GM06990 (cell line): Measurements from ENCODE around the gene TUSC2.
A peak's percentile ranks its signal among the peaks of the same experiment; 100 is the strongest.

ENCODE experiments used
- DNase-seq: peaks from one replicate; pipeline ENCODE4 v3.0.0-alpha.2; 2011; ENCODE audit not compliant: insufficient read length; ENCODE audit errors: extremely low read depth
- H3K27me3 ChIP-seq: replicated peaks from 2 replicates; pipeline ENCODE4 v1.6.0; 2011; ENCODE audit warnings: low read length; ENCODE audit not compliant: control insufficient read depth, insufficient read depth
- H3K36me3 ChIP-seq: 2 replicates; pipeline ENCODE4 v1.5.1; 2011; ENCODE audit warnings: low read length; ENCODE audit not compliant: control insufficient read depth, insufficient read depth
- H3K4me3 ChIP-seq: replicated peaks from 2 replicates; pipeline ENCODE4 v1.5.1; 2011; ENCODE audit warnings: low read depth, mild to moderate bottlenecking, control low read depth, low read length
- TF ChIP-seq, protein P1 (sequence below): IDR thresholded peaks from 2 replicates; pipeline ENCODE4 v1.5.1; 2011; ENCODE audit warnings: low read length, control low read depth, mild to moderate bottlenecking, inconsistent platforms; ENCODE audit not compliant: insufficient read depth, poor library complexity, severe bottlenecking

TUSC2 gene

DNA sequence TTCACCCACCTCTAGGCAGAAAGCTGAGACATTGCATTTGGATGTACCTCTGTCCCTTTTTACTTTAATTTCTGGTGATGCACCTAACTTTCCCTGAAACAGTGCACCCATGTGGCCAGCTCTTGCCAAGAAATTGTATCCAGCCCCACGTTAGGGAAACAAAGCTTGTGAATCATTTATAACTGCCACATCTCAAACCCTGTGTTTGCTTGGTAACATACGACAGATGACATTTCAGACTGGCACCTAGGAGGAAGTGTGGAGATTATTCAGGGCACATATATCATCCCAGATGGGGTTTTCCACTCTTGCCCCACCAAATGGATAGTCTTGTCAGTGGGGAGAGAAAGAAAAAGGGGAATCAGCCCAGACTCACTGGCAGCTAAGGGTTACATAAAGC, 24.8 kb upstream of the TUSC2 start:
- Histone ChIP-seq H3K27me3 (no peaks in the 10 kb centered on the region), H3K4me3 (no peak overlapping the region), H3K36me3 (peaks cover 36% of the 10 kb centered on the region)
- DNase-seq: no peak
- TF ChIP-seq, protein P1, sequence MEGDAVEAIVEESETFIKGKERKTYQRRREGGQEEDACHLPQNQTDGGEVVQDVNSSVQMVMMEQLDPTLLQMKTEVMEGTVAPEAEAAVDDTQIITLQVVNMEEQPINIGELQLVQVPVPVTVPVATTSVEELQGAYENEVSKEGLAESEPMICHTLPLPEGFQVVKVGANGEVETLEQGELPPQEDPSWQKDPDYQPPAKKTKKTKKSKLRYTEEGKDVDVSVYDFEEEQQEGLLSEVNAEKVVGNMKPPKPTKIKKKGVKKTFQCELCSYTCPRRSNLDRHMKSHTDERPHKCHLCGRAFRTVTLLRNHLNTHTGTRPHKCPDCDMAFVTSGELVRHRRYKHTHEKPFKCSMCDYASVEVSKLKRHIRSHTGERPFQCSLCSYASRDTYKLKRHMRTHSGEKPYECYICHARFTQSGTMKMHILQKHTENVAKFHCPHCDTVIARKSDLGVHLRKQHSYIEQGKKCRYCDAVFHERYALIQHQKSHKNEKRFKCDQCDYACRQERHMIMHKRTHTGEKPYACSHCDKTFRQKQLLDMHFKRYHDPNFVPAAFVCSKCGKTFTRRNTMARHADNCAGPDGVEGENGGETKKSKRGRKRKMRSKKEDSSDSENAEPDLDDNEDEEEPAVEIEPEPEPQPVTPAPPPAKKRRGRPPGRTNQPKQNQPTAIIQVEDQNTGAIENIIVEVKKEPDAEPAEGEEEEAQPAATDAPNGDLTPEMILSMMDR: peak; percentile 17

DNA sequence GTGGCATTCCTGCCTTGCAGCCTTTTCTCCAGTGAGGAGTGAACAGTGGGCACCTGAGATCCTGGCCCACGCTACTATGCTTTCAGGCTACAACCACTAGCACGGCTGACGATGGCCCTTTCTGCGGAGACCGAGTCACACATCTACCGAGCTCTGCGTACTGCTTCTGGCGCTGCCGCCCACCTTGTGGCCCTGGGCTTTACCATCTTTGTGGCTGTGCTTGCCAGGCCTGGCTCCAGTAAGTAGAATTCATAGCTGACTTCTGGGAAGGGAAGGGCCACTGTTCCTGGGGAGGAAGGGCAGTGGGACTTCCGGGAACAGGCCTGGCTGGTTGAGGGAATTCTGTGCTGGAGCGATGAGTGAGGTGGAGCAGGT, 23.3 kb upstream of the TUSC2 start:
- DNase-seq: no peak
- TF ChIP-seq, protein P1: no peak
- Histone ChIP-seq H3K36me3 (peaks cover 36% of the 10 kb centered on the region), H3K4me3 (peak overlapping the region; percentile 77), H3K27me3 (no peaks in the 10 kb centered on the region)

DNA sequence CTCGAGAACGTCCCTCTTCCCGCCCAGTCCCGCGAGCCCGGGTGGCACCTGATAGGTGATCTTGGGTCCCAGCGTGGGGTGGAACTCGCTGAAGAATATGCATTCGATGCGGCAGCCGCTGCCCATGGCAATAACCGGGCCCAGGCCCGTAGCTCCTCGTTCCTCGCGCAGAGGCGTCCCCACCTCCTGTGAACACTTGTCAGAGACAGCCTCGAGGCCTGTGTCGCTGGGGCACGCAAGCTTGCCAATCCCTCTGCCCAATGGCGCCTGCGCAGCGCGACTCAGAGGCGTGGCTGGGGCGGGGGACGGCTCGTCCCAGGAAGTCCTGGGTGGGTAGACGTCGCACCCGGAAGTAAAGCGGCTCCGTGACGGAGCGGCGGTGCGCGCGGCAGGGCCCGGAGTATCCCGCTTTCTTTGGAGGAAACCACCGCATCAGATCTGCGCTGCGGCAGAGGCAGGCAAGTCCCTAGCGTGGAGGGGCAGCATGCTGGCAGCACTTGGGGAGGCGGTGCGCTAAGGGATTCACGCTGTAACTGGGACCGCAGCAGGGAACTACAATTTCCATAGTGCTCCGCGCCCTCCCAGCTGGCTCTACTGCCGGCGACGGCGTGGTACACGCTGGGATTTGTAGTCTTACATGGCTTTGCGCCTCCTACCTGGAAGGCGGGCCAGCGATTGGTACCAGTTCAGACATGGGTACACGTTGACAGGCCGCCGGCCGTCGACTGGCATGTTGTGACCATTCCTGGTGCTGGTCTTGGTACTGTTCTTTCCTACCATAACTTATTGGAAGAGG, 22.7 kb upstream of the TUSC2 start, which contains the start of the genes CYB561D2 and NPRL2:
Gene CYB561D2 (plus strand): TSS at position 336 of the 796 bp plus-strand sequence. CDS start 572 bp downstream, outside the sequence.
Gene NPRL2 (minus strand): TSS at position 249 of the 796 bp plus-strand sequence. CDS start 123 bp downstream, at position 126.
- Histone ChIP-seq H3K36me3 (peaks cover 31% of the 10 kb centered on the region), H3K27me3 (no peaks in the 10 kb centered on the region), H3K4me3 (peak within 1 kb of the TSS; percentile 77)
- TF ChIP-seq, protein P1: no peak
- peak; percentile 99 for DNase-seq

DNA sequence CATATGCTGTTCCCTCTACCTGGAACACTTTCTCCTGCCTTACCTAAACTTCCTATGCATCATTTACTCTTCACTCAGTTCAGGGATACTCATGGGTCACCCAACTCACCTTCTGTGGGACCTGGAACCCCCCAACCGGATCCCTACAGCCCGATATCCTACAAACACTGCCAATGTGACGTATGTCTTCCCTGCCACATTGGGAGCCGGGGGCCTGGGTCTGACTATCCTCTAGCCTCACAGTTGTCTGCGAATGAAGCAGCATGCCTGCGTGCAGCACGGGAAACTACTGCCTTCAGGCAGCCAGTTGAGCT, 22.1 kb upstream of the TUSC2 start:
- H3K36me3 ChIP-seq: peaks cover 28% of the 10 kb centered on the region
- TF ChIP-seq, protein P1: no peak
- H3K4me3 ChIP-seq: peak overlapping the region; percentile 77
- H3K27me3 ChIP-seq: no peaks in the 10 kb centered on the region
- no peak for DNase-seq

DNA sequence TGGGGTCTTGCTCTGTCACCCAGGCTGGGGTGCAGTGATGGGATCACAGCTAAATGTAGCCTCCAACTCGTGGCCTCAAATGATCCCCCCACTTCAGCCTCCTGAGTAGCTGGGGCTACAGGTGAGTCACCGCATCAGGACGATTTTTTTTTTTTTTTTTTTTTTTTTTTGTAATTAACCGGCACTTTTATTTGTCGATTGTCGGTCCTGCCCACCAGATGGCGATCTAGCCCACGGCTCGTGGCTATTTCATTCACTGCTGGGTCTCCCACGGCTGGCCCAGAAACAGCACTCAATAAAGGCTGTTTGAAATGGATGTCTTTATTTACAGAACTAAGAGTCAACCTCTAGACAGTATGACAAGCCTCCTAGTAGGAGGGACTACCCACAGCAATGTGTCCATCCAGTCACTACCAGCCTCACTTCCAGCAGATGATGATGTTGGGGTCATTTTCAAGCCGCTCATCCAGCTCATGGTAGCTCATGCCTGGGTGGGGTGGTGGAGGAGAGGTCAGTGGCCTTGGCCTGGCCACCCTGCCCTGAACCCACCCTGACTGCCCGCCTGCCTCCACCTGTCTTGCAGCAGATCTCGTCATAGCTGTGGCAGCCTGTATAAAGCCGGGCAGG, 19.3 kb upstream of the TUSC2 start:
- Histone ChIP-seq H3K4me3 (no peak overlapping the region), H3K36me3 (peaks cover 11% of the 10 kb centered on the region), H3K27me3 (no peaks in the 10 kb centered on the region)
- DNase-seq: no peak
- TF ChIP-seq, protein P1: peak; percentile 66
